NCI-H2081 treated with DMSO at 0.1 percent for 48 hours (cell line): ENCODE results near the gene PNMT.
"Not testable (repeated sequence)": the region's sequence is repeated elsewhere in the genome, so short reads cannot be mapped to it uniquely, and the experiment has no call there.

Experiments
- DNase-seq: peaks from one replicate; lab custom pipeline; 2025; lab: John Stamatoyannopoulos, UW

PNMT gene

GRCh38 chr17:39709319-39709997 is 41.2 kb downstream of the PNMT start:
- no peak for DNase-seq

GRCh38 chr17:39709998-39710964 is 42.0 kb downstream of the PNMT start:
- DNase-seq = no peak

- DNase-seq = not testable (repeated sequence)
Measured at GRCh38 chr17:39711071-39711470, 42.8 kb downstream of the PNMT start.

DNA sequence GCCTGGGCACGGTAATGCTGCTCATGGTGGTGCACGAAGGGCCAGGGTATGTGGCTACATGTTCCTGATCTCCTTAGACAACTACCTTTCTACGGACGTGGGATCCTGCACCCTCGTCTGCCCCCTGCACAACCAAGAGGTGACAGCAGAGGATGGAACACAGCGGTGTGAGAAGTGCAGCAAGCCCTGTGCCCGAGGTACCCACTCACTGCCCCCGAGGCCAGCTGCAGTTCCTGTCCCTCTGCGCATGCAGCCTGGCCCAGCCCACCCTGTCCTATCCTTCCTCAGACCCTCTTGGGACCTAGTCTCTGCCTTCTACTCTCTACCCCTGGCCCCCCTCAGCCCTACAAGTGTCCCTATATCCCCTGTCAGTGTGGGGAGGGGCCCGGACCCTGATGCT is 43.6 kb downstream of the PNMT start:
- no peak for DNase-seq

DNA sequence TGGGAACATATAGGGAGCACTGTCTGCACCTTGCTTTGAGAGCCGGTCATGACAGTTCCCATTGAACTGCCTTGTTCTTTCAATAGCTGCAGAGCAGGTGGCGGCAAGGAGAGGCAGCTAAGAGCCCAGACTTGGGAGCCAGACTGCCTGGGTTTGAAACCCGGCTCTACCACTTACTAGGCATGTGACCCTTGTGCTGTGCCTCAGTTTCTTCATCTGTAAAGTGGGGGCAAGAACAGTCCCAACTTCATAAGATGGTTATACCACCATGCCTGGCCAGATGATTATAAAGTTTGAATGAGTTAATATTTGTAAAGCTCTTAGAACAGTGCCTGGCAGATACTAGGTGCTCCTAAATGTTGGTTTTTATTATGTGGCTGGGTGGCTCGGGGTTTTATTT is 46.0 kb downstream of the PNMT start:
- no peak for DNase-seq

DNA sequence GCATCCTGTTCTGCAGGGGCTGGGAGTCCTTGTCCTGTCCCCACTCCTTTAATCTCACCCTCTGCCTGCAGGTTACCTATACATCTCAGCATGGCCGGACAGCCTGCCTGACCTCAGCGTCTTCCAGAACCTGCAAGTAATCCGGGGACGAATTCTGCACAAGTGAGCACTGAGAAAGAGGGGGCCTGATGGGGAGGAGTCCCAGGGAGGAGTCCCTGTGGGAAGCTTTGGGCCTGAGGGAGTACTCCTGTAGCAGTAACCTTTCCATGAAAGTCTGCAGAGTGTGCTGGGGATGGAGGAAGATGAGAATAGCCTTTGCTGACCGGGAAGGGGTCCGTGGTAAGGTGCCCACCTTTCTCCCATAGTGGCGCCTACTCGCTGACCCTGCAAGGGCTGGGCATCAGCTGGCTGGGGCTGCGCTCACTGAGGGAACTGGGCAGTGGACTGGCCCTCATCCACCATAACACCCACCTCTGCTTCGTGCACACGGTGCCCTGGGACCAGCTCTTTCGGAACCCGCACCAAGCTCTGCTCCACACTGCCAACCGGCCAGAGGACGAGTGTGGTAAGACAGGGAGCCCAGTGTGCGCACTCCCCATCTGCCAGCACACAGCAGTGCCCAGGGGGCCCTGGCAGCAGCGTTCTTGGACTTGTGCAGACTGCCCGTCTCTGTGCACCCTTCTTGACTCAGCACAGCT is 47.3 kb downstream of the PNMT start:
- no peak for DNase-seq

DNA sequence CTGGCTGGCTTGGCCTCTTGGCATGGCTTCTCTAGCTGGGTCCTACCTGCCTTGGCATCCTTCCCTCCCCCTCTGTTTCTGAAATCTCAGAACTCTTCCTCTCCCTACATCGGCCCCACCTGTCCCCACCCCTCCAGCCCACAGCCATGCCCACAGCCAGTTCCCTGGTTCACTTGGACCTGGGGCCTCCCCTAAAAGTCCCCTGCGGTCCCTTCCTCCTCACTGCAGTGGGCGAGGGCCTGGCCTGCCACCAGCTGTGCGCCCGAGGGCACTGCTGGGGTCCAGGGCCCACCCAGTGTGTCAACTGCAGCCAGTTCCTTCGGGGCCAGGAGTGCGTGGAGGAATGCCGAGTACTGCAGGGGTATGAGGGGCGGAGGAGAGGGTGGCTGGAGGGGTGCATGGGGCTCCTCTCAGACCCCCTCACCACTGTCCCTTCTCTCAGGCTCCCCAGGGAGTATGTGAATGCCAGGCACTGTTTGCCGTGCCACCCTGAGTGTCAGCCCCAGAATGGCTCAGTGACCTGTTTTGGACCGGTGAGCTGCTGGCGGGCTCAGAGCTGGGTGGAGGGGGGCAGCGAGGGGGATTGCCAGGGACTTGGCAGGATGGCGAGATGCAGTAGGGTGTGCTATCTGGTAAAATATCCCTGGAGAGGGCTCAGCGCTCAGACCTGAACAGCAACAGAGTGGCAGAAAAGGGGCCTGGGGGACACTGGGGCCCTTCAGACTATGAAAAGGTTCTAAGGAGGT is 48.0 kb downstream of the PNMT start:
- no peak for DNase-seq

DNA sequence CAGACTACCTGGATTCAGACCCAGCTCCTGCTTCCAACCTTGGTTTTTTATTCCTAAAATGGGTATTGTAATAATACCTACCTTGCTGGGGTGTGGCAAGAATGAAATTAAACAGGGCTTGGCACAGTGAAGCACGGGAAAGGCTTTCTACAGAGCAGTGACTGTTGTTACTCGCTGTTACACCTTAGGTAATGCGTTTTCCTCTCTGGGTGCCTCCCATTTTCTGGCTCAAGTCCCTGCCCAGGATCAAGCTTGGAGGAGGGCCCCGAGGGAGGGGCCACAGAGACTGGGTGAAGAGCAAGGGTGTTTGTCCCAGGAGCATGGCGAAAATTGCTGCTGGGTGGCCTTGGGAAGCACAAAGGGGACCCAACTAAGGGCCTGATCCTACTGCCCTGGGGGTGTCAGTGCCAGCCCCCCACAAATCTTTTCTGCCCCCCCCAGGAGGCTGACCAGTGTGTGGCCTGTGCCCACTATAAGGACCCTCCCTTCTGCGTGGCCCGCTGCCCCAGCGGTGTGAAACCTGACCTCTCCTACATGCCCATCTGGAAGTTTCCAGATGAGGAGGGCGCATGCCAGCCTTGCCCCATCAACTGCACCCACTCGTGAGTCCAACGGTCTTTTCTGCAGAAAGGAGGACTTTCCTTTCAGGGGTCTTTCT is 48.8 kb downstream of the PNMT start:
- no peak for DNase-seq

- DNase-seq = no peak
Measured at GRCh38 chr17:39717660-39718059, 49.4 kb downstream of the PNMT start.

DNA sequence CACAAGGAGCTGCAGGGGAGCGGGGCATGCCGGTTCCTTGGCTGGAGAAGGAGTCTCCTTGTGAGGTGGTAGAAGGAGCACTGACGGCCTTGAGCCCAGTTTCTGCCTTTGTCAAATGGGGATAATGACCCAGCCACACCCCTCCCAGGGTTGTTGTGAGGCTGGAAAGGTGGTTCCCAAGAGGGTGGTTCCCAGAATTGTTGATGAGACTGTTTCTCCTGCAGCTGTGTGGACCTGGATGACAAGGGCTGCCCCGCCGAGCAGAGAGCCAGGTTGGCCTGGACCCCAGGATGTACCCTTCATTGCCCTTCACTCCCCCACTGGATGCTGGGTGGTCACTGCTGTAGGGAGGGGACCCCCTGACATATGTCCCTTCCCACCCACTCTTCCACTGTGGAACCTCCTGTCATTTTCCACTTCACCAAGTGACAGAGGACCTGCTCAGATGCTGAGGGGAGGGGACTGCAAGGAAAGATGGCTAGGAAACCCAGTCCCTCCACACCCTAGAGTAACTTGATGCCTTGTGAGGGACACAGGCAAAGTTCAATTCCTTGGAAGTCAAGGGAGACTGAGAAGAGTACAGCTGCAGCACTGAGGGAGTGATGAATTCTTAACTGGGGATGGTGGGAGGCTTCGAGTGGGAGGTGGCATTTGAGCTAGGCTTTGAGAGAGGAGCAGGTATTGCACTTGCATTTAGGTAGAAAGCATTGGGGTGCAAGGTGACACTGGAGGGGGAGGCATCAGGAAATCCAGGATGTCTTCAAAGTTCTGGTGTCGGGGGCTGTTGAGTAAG is 51.5 kb downstream of the PNMT start:
- DNase-seq = no peak
